T-helper 1 cell treated with Interleukin-12 subunit alpha and Interleukin-12 subunit beta and Interleukin-4 antibody, amounts not matched to agents 30 ng/mL and 1 ng/mL, for 36 hours (primary cell): Measurements from ENCODE around the gene KRTAP5-7. TPM values are rescaled to one million over a fixed set of nuclear protein-coding genes. Genes with fewer than 3 reads are reported as not detected.

Experiments used
- intact Hi-C: fragments of 100-400 bp; cut with micrococcal nuclease; formaldehyde crosslinking; loops from one replicate; pipeline ENCODE4 v1.15.1; 2024
- total RNA-seq: library from RNA; stranded (reverse); gene quantifications from 2 replicates; pipeline ENCODE4 v1.2.3, GENCODE V29; 2022

The KRTAP5-7 gene
- total RNA-seq, 1 donor from 2014 or later = 0.34 TPM

DNA sequence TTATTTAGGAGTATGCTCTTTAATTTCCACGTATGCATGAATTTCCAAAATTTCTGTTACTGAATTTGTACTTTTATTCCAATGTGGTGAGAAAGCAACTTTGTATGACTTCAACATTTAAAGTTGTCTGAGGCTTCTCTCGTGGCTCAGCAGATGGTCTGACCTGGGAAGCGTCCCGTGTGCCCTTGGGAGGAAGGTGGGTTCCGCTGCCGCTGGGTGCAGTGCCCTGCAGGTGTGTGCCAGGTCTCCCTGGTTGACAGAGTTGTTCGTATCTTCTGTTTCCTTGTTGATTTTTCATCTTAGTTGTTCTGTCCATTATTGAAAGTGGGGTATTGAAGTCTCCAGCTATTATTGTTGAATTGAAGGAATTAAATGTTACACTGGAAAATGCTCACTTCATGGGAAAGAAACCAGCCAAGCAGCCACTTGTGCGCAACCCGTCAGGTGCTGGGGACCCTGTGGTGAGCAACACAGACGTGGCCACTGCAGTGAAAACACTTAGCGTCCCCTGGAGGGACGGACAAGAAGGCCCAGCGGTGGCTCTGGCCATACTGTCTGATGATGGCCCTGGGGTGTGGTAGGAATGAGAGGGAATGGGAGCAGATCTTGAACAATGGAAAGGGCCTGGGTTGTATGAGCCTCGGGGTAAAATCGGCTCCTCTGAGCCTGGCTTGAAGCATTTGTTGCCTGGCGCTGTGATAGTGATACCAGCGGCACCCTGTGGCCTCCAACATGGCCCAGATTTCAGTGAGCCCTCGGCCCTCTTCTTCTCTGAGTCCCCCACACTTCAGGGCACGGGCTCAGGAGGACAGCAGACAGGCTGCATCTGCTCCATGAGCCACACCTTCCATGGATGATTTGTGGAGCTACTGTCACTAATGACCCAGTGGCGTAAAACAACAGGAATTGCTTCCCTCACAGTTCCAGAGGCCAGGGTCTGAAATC, 31.5 kb upstream of the KRTAP5-7 start:
- intact Hi-C loops = no loop called here

DNA sequence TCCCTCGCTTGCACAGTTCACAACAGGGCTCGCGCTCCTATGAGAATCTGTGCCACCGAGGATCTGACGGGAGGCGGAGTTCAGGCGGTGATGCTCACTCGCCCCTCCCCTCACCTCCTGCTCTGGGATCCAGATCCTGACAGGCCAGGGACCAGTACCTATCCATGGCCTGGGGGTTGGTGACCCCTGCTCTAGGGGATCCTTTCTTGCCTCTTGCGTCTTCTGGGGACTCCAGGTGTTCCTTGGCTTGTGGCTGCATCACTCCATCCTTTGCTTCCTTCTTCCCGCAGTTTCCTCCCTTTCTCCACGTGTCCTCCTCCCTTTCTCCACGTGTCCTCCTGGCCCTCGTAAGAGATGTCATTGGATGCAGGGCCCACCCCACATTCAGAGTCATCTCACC, 30.6 kb upstream of the KRTAP5-7 start:
- intact Hi-C loops = no loop called here

- intact Hi-C loops = no loop called here
These were observed 29.0 kb upstream of the KRTAP5-7 start for GRCh38 chr11:71498091-71498490.

GRCh38 chr11:71499125-71499524, 27.9 kb upstream of the KRTAP5-7 start:
- intact Hi-C loops = no loop called here

DNA sequence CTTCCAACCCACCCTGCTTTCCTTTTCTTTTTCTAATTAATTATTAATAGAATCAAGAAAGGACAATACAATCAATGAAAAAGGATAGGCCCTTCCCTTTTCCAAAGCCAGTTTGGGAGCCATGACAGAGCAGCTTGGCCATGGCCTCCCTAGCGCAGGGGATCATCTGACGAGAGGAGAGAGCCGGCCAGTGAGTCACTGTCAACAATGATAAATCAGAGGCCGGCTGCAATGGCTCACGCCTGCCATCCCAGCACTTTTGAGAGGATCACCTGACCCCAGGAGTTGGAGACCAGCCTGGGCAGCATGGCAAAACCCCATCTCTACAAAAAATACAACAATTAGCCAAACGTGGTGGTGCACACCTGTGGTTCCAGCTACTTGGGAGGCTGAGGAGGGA, 27.5 kb upstream of the KRTAP5-7 start:
- intact Hi-C loops = no loop called here

DNA sequence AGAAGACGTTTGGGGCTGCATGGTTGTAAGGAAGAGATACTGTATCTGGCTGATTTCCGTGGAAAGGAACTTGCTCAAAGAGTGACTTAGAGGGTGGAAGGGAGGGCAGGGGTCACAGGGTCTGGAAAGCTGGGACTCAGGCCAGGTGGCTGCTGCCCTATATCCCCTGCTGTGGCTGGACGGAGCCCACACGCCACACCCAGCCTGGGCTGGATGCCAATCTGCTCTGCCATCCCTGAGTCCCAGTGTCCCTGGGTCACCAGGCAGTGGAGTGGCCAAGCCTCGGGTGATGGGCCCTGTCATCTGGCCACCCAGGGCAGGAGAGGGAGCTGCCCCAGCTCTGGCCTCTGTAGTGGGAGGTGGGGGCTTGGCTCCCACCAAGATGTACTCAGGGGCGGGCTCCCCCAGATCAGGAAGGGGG, 26.5 kb upstream of the KRTAP5-7 start:
- intact Hi-C loops = no loop called here

- intact Hi-C loops = no loop called here
These were observed 25.7 kb upstream of the KRTAP5-7 start for GRCh38 chr11:71501071-71501985.

DNA sequence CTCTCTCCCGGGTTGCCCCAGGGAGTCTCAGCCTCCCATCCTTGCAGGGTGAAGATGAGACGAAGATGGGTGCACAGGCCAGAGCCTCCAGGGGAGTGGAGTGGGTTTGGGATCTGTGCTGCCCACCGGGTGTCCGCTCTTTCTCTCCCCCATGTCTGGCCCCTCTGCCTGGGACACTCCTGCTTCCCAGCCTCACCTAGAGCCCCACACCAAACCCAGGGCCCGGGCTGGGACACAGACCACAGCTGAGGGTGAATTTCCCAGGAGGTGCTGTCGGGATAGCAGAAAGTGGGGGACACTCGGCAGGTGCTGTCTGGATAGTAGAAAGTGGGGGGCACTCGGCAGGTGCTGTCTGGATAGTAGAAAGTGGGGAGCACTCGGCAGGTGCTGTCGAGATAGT, 25.0 kb upstream of the KRTAP5-7 start:
- intact Hi-C loops = no loop called here

DNA sequence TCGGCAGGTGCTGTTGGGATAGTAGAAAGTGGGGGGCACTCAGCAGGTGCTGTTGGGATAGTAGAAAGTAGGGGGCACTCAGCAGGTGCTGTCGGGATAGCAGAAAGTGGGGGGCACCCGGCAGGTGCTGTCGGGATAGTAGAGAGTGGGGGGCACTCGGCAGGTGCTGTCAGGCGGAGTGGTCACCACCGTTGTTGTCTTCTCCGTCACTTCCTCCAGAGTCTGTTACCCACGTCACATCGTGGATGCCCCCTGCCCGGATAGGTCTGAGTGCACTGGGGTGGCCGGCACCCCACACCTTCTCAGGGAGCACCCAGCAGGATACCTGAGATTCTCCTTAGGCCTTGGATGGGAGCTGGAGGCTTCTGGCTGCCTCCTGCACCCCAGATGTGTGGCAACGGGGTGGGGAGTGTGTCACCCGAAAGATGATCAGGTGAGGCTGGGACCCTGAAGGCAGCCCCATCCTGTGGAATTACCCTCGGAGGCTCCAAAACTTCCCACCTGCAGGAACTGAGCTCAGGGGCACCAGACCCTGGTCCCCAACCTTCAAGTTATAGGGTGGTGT, 24.1 kb upstream of the KRTAP5-7 start:
- intact Hi-C loops = no loop called here

- intact Hi-C loops = no loop called here
These were observed 22.5 kb upstream of the KRTAP5-7 start for GRCh38 chr11:71504531-71504930.

- intact Hi-C loops = no loop called here
These were observed 22.1 kb upstream of the KRTAP5-7 start for GRCh38 chr11:71505001-71505400.

GRCh38 chr11:71505781-71506180, 21.3 kb upstream of the KRTAP5-7 start:
- intact Hi-C loops = no loop called here

DNA sequence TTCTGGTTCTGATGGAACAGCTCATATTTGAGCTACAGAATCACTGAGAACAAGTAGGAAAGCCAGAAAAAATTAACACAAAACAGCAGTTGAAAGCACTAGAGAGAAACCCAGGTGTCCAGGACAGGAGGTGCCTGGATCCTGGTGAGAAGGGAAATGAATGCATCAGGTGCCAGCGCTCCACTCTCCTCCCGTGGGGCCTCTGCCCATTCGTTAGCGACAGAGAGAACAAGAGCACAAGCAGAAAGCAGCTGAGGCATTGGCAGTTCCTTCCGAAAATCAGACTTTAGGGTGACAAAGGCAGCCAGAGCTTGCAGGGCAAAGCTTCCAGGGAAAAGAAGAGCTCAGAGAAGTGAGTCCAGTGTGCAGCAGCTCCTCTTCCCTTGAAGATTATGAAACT, 20.0 kb upstream of the KRTAP5-7 start:
- intact Hi-C loops = no loop called here

GRCh38 chr11:71518506-71519471, 8.3 kb upstream of the KRTAP5-7 start:
- intact Hi-C loops = no loop called here

GRCh38 chr11:71519546-71519945, 7.5 kb upstream of the KRTAP5-7 start:
- intact Hi-C loops = no loop called here

GRCh38 chr11:71525188-71525937, 1.7 kb upstream of the KRTAP5-7 start:
- intact Hi-C loops = no loop called here

DNA sequence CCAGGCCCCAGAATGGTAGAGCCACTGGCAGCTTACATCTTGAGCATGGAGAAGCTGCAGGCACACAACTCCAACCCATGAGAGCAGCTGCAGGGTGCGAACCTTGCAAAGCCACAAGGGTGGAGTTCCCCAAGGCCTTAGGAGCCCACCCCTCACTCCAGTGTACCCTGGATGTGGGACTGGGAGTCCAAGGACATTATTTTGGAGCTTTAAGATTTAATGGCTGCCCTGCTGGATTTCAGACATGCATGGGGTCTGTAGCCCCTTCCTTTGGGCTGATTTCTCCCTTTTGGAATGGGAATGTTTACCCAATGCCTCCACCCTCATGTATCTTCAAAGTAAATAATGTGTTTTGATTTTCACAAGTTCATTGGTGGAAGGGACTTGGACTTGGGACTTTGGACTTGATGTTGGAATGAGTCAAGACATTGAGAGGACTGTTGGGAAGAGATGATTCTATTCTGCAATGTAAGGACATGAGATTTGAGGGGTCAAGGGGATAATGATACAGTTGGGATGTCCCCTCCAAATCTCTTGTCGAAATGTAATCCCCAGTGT, 1.1 kb upstream of the KRTAP5-7 start:
- intact Hi-C loops = no loop called here

DNA sequence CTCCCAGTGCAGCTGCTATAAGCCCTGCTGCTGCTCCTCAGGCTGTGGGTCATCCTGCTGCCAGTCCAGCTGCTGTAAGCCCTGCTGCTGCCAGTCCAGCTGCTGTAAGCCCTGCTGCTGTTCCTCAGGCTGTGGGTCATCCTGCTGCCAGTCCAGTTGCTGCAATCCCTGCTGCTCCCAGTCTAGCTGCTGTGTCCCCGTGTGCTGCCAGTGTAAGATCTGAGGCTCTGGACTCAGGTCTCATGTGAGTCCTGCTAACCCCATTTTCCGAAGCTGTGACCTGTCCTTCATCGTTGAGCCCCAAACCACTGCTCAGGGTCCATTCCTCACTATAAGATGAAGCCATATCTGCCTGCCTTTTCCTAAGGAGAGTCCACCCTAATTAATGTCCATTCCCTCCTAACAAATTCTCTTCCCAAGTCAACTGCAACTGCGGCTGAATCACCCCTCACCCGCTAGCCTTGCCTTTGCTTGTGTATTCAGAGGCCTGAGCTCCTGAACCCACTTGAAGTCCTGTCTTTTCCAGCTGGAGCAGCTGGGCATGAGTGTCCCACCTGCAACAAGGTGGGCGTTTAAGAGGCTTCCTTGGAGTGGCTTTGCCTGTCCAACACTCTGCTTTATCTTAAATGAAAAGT, 626 bp downstream of the KRTAP5-7 start:
- intact Hi-C loops = no loop called here

DNA sequence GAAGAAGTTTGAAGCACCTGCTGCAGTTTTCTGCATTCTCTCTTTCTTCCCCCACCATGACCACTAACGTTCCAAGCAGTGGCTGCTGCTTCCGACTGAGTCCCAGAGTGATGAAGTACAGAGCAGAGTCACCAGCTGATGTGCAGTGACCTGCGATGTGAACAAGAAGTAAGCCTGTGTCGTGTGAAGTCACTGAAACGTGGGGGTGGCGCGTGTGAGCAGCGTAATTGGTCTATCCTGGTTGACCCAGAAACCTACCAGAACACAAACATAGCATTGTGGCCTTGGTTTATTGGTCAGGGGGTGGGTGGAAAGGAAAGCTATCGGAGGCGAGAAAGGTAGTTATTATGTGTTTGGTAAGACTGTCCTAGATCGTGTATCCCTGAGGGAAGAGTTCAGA, 3.5 kb downstream of the KRTAP5-7 start:
- intact Hi-C loops = no loop called here
